Stromal cell of bone marrow (primary cell): ENCODE data around the gene SIPA1.
"Not testable (repeated sequence)": the region's sequence is repeated elsewhere in the genome, so short reads cannot be mapped to it uniquely, and the experiment has no call there.

ENCODE experiments used
- DNase-seq: peaks from one replicate; pipeline ENCODE4 v3.0.0-alpha.2; 2012; ENCODE audit warnings: low read depth

Gene SIPA1

GRCh38 chr11:65660038-65660437, 22.1 kb downstream of the SIPA1 start:
- DNase-seq, result no peak

DNA sequence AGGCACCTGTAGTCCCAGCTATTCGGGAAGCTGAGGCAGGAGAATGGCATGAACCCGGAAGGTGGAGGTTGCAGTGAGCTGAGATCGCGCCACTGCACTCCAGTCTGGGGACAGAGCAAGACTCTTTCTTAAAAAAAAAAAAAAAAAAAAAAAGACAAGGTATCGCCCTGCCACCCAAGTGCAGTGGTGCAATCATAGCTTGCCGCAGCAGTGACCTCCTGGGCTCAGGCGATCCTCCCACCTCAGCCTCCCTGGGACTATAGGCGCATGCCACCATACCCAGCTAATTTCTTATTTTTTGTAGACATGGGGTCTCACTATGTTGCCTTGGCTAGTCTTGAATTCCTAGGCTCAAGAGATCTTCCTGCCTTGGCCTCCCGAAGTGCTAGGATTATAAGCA, 23.0 kb downstream of the SIPA1 start:
- not testable (repeated sequence) for DNase-seq

DNA sequence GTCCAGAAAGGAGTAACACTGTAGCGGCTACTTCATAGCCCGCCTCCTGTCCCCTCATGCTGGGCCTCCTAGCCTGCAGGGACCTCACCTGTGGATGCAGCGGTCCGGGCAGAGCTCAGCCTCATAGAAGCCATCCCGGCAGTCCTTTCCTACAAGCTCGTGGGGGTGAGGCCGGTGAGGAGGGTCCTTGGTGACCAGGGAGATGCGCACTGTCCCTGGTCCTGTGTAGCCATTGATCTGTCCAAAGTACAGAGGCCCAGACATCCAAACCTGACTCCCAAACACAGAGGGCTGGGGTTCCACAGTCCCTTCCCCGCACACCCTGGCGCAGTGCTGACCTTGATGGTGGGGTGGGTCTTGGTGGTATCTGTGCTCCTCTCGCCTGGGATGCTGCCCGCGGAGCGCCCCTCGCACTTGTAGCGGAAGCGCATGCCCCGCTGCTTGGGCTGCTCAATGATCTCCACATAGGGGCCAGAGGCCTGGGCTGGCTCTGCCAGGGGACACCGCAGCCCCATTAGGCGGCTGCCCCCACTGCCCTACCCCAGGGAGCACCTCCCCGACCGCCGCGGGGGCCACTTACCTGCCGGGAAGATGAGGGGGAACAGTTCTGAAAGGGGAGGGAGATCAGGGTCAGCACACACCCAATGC, 23.8 kb downstream of the SIPA1 start:
- no peak for DNase-seq

DNA sequence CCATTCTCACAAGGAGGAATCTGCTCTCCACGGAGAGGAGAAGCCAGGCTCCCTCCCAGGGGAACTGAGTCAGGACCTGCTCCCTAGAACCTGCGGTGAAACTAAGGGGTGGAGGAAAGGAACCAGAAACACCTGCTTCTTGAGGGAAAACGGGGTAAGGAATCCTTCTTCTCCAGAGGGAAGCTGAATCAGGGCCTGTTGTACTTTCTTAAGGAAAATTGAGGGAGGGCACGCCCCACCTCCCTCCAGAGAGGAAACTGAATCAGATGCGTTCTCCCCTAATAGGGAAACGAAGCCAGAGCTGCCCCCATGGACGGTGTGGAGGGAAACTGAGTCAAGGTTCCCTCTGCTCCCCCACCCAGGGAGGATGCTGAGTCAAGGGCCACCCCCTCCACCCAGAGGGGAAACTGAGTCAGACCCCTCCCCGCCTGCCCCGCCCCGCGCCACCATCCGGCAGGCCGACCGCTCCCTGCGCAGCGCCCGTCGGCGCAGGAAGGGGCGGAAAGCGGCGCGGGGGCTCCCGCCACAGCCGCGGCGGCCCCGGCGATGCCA, 24.4 kb downstream of the SIPA1 start:
- DNase-seq, result no peak

- DNase-seq, result peak; percentile 92
These were observed 25.1 kb downstream of the SIPA1 start, which contains the start of gene RELA for GRCh38 chr11:65662799-65663638. Gene RELA, minus strand, starts transcription at chr11:65662916. Its CDS starts 84 bp downstream, at chr11:65662832.

- DNase-seq, result peak; percentile 76
These were observed 25.8 kb downstream of the SIPA1 start for GRCh38 chr11:65663639-65664200.

DNA sequence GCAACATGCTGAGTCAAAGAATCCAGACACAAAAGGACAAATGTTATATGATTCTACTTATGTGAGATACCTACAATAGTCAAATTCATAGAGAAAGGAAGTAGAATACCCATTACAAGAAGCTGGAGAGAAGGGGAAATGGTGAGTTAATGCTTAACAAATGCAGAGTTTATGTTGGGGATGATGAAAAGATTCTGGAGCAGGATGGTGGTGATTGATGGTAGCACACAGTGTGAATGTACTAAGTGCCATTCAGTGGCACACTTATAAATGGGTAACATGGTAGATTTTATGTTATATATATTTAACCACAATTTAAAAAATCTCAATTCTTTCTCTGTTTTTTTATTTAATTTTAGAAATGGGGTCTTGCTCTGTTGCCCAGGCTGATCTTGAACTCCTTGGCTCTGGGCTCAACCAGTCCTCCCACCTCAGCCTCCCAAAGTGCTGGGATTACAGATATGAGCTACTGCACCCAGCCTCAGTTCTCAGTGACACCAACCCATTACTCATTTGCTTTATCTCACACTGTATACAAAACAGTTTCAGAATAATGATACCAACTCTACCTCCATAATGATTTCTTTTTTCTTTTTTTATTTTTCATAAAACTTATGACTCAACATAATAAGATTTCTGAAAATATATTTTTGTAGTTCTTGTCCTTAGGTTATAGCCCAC, 34.4 kb downstream of the SIPA1 start:
- DNase-seq, result no peak

- no peak for DNase-seq
These were observed 35.1 kb downstream of the SIPA1 start for GRCh38 chr11:65672982-65673381.

DNA sequence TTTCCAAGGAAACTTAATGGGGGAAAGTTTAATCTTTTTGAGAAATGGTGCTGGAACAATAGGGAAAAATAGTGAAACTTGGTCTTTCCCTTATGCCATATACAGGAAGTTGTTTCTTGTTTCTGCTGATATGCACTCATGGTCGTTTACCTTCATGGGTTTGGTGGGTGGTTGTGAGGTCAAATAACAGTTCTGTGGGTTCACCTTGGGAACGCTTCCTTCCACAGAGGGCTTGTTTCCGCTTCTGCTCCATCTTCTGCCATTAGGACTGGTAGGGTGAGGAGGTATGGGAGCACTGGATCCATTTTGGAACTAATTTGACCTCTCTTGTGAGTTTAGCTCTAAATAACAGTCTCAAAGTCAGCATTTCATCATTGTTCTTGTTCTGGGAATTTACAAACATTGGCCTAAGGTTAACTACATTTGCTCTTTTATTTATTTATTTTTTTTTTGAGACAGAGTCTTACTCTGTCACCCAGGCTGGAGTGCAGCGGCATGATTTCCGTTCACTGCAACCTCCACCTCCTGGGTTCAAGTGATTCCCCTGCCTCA, 42.4 kb downstream of the SIPA1 start:
- no peak for DNase-seq

DNA sequence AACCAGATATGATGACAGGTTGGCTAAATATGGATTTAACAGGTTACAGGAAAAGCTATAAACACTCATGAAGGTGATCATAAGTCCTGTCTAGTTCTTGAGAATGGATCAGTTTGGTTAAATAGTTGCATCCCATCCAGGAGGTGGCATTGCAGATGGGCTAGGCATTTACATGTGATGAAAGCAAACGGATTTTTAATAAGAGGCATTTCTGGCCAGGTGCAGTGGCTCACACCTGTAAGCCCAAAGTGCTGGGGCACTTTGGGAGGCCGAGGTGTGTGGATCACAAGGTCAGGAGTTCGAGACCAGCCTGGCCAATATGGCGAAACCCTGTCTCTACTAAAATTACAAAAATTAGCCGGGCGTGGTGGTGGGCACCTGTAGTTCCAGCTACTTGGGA, 45.6 kb downstream of the SIPA1 start:
- not testable (repeated sequence) for DNase-seq

- DNase-seq, result no peak
These were observed 48.1 kb downstream of the SIPA1 start for GRCh38 chr11:65685981-65686380.

DNA sequence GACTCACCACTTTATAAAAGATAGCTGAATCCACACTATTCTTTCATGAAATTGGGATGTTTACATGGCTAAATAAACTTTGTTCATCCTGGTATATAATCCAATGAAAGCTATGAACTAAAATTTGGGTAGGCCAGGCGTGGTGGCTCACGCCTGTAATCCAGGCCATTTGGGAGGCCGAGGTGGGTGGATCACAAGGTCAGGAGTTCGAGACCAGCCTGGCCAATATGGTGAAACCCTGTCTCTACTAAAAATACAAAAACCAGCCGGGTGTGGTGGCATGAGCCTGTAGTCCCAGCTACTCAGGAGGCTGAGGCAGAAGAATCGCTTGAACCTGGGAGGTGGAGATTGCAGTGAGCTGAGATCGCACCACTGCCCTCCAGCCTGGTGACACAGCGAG, 53.9 kb downstream of the SIPA1 start:
- DNase-seq, result not testable (repeated sequence)

GRCh38 chr11:65692367-65692766, 54.5 kb downstream of the SIPA1 start:
- DNase-seq, result no peak

- DNase-seq, result no peak
These were observed 57.7 kb downstream of the SIPA1 start for GRCh38 chr11:65695459-65696241.

- DNase-seq, result no peak
These were observed 59.1 kb downstream of the SIPA1 start for GRCh38 chr11:65696802-65697552.

DNA sequence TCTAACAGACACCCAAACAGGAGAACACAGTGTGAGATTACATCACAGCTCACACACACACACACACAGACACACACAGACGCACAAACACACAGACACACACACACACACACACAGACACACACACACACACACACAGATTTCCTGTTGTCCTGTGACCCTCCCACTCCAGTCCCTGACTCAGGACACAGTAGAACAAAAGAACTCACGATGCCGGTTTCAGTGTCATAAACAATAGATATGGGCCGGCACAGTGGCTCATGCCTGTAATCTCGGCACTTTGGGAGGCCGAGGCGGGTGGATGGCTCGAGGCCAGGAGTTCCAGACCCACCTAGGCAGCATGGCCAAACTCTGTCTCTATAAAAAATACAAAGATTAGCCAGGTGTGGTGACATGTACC, 60.3 kb downstream of the SIPA1 start:
- no peak for DNase-seq

- DNase-seq, result no peak
These were observed 61.4 kb downstream of the SIPA1 start for GRCh38 chr11:65699306-65699705.

- no peak for DNase-seq
These were observed 62.5 kb downstream of the SIPA1 start for GRCh38 chr11:65700399-65700798.
